Stimulated activated CD4-positive, alpha-beta T cell treated with anti-CD3 and anti-CD28 coated beads, Interleukin-1b, Interleukin-23, amount 100 ng/mL, for 1 hour (primary cell): ENCODE results near the gene C2CD2.
"Not testable (repeated sequence)": the region's sequence is repeated elsewhere in the genome, so short reads cannot be mapped to it uniquely, and the experiment has no call there.

Experiments
- DNase-seq, 2 donors: peaks; one replicate each; pipeline ENCODE4 v3.0.0-alpha.2; 2020; ENCODE audit warnings: low read depth in 2 of 2

The C2CD2 gene

GRCh38 chr21:41958886-41959563 lies 5.2 kb upstream of the C2CD2 start:
- no peak for DNase-seq

- DNase-seq: no peak
Measured at GRCh38 chr21:41957991-41958766, 4.4 kb upstream of the C2CD2 start.

DNA sequence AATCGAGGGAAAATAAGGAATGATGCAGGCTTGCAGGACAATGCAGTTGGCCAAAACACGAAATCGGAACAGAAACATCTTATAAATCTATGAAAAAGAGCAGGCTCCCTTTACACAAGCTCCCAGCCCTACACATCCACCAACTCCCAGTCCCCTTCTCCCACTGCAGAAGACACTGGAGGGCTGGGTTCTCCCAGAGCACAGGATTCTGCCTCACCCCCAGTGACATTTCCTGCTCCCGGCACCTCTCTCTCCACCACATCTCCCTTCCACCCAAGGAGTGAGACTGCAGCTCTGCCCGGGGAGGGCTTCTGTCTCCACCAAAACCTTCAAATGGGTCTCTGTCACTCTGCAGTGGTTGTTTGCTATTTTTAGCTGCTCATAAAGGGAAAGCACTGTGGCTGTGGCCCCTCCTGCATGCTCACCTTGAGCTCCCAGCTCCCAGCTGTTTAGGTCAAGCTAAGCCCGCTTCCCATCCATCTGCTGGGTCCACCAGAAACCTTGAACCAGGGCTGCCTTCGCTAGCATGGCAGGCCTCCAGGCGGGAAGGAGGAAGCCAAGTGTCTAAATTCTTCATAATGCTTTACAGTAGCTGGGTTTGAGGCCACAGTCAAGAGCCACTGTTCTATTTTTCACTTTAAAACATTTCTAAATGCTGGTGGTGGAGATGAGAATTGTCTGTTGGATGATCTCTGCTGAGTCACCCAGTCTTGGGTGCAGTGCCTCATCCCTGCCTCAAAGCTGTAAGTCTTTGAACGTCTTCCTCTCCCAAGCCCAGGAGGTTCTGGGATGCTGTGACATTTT lies 3.3 kb upstream of the C2CD2 start:
- DNase-seq: no peak

GRCh38 chr21:41955516-41955915 lies 1.7 kb upstream of the C2CD2 start:
- DNase-seq: no peak

- no peak for DNase-seq
Measured at GRCh38 chr21:41954654-41955499, 1.1 kb upstream of the C2CD2 start.

DNA sequence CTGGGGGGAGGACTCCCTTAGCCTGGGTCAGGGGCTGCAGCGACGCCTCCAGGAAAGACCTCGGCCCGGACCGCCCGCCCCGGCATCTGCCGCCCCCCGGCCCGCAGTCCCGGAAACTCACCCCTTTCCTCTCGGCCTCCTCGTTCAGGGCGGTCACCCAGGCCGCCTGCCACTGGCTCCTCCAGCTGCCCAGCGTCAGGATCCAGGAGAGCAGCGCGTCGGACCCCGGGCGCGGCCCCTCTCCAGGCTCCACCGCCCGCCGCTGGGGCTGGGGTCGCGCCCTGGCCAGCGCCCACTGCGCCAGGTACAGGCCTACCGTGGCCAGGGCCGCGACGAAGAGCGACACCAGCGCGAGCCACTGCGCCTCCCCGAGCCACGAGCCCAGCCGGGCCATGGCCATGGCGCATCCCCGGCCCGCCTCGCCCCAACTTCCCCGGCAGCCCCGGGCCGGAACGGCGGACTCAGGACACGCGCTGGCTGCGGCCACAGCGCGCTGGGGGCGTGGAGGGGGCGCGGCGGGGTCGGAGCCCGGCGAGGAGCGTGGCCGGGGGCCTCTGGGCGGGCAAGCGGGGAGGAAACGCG lies 478 bp downstream of the C2CD2 start:
- no peak for DNase-seq

GRCh38 chr21:41952568-41953248 lies 1.1 kb downstream of the C2CD2 start:
- DNase-seq: no peak

GRCh38 chr21:41951876-41952567 lies 1.8 kb downstream of the C2CD2 start:
- no peak for DNase-seq

DNA sequence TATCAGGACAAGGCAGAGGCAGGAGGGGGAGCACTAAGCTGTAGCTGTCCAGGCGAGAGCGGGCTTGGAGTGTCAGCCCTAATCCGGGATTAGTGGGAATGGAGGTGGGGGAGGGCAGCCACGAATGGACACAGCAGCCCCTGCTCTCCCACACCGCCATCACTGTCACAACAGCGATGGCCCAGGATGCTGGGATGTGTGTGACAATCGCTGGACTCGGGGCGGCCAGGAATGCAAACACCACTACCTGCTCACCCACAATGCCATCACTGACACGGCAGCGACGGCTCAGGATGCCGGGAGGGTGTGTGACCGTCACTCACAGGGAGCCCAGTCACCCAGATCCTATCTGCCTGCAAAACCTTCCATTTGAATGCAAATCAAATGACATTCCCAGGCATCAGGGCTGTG lies 2.9 kb downstream of the C2CD2 start:
- DNase-seq: no peak

DNA sequence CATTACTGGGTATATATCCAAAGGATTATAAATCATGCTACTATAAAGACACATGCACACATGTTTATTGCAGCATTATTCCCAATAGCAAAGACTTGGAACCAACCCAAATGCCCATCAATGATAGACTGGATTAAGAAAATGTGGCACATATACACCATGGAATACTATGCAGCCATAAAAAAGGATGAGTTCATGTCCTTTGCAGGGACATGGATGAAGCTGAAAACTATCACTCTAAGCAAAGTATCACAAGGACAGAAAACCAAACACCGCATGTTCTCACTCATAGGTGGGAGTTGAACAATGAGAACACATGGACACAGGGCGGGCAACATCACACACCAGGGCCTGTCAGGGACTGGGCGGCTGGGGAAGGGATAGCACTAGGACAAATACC lies 4.2 kb downstream of the C2CD2 start:
- DNase-seq: not testable (repeated sequence)

DNA sequence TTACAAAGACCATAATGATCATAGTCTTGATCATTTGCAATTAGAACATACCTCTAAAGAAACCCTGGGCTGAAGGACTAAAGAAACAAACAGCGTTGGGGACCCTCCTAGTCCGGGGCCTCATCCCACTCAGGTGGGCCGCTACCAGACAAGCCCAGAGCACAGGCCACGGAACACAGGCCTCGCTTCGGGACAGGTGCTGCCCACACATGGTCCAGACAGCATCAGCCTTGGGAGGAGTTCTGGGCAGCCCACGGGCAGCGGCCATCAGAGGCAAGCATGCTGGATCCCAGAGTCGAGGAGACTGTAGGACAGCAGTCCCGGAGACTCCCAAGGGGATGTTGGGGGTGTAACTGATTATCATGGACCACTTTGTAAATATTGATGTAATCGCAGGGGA lies 4.9 kb downstream of the C2CD2 start:
- DNase-seq: no peak

DNA sequence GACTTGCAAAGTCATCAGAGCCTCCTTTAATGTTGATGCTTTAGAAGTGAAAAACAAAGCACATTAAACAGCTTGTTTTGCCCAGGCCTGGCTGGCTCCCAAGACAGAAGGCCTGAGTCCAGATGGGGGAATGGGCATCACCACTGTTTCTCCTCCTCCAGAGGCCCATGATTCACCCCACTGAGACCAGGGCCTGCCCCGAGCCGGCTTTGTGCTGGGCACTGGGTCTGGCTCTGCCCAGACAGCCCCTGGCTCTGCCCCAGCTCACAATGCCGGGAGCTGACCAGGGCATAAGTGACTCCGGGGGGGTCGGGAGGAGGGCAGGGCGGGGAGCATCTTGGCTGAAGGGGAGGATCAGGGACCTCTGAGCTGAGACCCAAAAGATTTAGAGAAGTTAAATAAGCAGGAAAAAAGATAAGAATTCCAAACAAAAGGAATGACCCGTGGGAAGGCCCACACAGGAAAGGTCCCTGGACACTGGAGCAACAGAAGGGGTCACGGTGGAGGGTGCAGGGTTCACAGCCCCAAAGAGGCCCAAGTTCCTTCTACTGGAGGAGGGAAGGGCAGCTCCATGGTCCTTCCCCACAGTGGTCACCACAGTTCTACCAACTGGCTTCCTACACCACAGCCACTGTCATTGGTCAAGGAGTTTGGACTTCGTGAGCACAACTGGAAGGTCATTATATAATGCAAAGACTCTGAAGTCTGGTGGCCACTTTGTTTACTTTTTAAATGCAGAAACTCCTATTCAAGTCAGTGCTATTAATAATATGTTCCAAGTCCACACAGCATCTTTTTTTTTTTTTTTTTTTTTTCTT lies 5.5 kb downstream of the C2CD2 start:
- DNase-seq: no peak

- DNase-seq: no peak
Measured at GRCh38 chr21:41945982-41946381, 7.8 kb downstream of the C2CD2 start.

GRCh38 chr21:41943851-41944250 lies 10.0 kb downstream of the C2CD2 start:
- DNase-seq: no peak

DNA sequence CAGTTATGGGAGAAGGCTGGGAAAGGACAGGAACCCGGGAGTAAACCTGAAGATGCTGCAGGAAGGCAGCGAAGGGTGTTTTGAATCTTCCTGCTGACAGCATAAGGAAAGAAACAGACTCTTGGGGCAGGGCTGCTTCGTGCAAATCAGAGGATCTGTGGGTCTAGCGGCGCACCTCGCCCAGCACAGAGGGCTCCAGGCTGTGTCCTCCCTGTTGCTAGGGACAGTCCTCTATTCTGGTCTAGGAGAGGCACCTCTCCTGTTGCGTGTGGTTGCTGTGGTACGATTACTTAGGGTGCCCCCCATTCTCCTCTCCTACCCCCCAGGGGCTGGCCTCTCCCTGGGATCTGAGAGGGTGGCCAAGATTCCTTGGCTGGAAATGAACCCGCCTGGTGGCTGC lies 11.4 kb downstream of the C2CD2 start:
- no peak for DNase-seq

GRCh38 chr21:41941941-41942340 lies 11.9 kb downstream of the C2CD2 start:
- DNase-seq: no peak

DNA sequence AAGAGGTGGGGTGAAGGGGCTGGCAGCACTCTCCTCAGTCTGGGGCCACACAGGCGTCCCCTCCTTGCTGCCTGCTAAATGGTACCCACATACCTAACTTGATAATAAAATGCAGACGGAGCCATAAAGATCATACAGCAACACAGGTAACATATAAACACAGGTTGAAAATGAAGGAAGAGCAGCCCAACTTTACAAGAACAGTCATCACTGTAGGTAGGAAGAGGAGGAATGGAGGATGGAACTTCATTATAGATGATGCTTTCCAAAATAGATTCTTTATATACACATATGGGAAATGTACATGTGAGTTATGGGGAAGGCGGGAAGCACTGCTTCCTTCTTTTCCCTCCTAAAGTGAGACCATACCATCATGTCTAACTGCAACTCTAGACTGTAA lies 13.4 kb downstream of the C2CD2 start:
- DNase-seq: no peak

DNA sequence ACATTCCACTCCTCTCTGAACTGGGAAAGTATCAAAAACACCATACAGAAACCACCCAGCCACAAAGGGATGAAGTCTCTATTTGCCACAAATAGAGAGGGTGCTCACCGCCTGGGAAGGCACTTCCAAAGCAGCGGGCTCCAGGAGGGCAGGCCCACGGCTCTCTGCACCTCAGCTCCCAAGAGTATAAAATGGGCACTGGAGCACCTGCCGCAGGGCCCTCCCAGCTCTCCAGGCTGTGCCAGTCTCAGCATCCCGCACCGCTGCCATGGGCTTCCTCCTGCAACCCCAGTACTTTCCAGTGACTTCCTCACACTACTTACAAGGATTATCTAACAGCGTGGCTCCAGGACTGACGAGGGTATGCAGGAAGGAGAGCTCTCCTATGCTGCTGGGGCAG lies 14.4 kb downstream of the C2CD2 start:
- no peak for DNase-seq
